Ascending aorta (tissue), 2 donors: ENCODE data around the gene RAB12. TPM values are rescaled to one million over a fixed set of nuclear protein-coding genes. Genes with fewer than 3 reads are reported as not detected.

Experiments used
- DNase-seq, 2 donors: peaks; one replicate each; pipeline ENCODE4 v3.0.0-alpha.2; 2019; ENCODE audit warnings: low spot score in 2 of 2
- H3K27ac ChIP-seq, 2 donors: fragments of 200-600 bp; sonication (generic); one replicate each; pipeline ENCODE4 v1.5.1; 2016 to 2017; ENCODE audit warnings: mild to moderate bottlenecking in 1 of 2
- H3K27me3 ChIP-seq: fragments of 200-600 bp; sonication (generic); one replicate; pipeline ENCODE4 v1.5.1; 2017
- H3K36me3 ChIP-seq, 2 donors: fragments of 200-600 bp; sonication (generic); one replicate each; pipeline ENCODE4 v1.5.1; 2016
- H3K4me1 ChIP-seq, 2 donors: fragments of 200-600 bp; sonication (generic); one replicate each; pipeline ENCODE4 v1.5.1; 2016 to 2017; ENCODE audit warnings: mild to moderate bottlenecking in 1 of 2
- H3K4me3 ChIP-seq, 2 donors: fragments of 200-600 bp; sonication (generic); one replicate each; pipeline ENCODE4 v1.5.1; 2016 to 2017; ENCODE audit warnings: mild to moderate bottlenecking in 1 of 2
- H3K9me3 ChIP-seq, 2 donors: fragments of 200-600 bp; sonication (generic); one replicate each; pipeline ENCODE4 v1.5.1; 2016
- intact Hi-C: fragments of 100-400 bp; cut with DNase I; formaldehyde crosslinking; loops from one replicate; pipeline ENCODE4 v1.15.1; 2023
- total RNA-seq: library from RNA; depleted of rRNA; stranded (reverse); fragments of >200 nt; gene quantifications from one replicate; pipeline ENCODE4 v1.1.0, GENCODE V29; 2016
- TF ChIP-seq, protein P1 (sequence below), 3 experiments: fragments of 200-600 bp in 2 of 3; fragments of 450-650 bp in 1 of 3; sonication (generic) in 2 of 3; IDR thresholded peaks; one replicate each; pipeline ENCODE4 v1.5.1; 2016 to 2019; ENCODE audit warnings: antibody characterized with exemption in 3 of 3, mild to moderate bottlenecking in 1 of 3, moderate library complexity in 1 of 3

The RAB12 gene
- total RNA-seq, 1 donor from 2014 or later, result 35.5 TPM

DNA sequence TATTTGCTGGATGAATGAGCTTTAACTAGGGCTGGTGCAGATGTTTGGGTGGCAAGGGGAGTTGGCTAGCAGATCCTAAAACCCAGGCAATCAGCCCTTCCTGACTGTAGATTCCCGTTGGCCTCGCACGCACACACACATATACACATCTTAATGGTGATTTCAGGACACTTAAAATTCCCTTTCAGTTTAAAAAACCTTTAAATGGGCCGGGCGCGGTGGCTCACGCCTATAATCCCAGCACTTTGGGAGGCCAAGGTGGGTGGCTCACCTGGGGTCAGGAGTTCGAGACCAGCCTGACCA, 76.6 kb downstream of the RAB12 start:
- H3K4me1 ChIP-seq, result no peaks in the 10 kb centered on the region
- no peak for DNase-seq
- TF ChIP-seq, protein P1, sequence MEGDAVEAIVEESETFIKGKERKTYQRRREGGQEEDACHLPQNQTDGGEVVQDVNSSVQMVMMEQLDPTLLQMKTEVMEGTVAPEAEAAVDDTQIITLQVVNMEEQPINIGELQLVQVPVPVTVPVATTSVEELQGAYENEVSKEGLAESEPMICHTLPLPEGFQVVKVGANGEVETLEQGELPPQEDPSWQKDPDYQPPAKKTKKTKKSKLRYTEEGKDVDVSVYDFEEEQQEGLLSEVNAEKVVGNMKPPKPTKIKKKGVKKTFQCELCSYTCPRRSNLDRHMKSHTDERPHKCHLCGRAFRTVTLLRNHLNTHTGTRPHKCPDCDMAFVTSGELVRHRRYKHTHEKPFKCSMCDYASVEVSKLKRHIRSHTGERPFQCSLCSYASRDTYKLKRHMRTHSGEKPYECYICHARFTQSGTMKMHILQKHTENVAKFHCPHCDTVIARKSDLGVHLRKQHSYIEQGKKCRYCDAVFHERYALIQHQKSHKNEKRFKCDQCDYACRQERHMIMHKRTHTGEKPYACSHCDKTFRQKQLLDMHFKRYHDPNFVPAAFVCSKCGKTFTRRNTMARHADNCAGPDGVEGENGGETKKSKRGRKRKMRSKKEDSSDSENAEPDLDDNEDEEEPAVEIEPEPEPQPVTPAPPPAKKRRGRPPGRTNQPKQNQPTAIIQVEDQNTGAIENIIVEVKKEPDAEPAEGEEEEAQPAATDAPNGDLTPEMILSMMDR (IDR thresholded peaks at IDR 0.05), result no peak
- H3K27ac ChIP-seq, result no peak overlapping the region
- H3K9me3 ChIP-seq, result no peaks in the 10 kb centered on the region
- peak overlapping the region in 1 of 2 donors; percentile 12 for H3K4me3 ChIP-seq
- no peaks in the 10 kb centered on the region for H3K27me3 ChIP-seq
- no peaks in the 10 kb centered on the region for H3K36me3 ChIP-seq
- intact Hi-C loops, result no loop called here

DNA sequence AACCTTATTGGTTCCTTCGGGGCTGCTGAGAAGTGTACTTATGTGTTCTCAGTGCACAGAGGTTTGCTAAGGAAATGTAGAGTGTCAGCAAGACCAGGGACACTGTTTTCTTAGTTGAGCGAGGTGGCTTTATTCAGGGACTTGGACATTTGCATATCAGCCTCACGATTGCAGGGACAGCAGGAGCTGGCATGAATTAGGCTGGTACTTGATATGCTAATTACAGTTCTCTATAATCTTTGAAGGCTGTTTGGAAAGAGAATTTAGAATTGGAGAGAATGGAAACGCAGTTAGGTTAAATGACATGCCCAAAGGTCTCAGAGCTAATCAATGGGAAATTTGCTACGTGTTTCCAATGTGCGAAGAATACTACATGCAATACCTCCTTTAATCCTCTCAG, 77.4 kb downstream of the RAB12 start:
- intact Hi-C loops, result no loop called here
- Histone ChIP-seq H3K27ac (no peak overlapping the region), H3K4me3 (no peak overlapping the region), H3K9me3 (no peaks in the 10 kb centered on the region), H3K36me3 (no peaks in the 10 kb centered on the region), H3K27me3 (no peaks in the 10 kb centered on the region), H3K4me1 (no peaks in the 10 kb centered on the region)
- TF ChIP-seq, protein P1 (IDR thresholded peaks at IDR 0.05), result no peak
- DNase-seq, result no peak

DNA sequence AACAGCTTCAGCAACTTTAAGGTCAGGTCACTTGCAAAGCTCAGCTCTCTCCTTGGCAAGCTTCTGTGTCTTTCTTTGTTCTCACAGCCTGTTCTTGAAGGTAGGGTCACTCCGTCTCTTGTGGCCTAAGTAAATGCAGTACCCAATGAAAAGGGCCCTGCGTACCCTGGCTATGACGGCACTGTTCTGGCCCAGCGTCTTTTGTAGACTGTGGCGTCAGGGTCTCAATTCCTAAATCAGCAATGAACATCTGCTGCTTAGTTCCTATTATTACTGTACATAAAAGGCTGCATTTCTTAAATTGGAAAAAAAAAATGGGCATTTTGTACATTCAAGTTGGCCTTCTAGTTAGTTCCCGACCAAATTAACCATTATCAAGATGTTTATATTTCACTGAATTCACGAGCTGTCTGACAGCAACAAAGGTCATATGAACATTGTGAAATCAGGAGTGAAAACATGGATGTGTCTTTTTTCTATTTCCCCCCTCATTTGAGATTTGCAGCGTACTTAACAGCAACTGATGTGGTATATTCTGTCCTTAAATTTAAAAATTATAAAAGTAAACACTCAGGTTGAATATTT, 79.1 kb downstream of the RAB12 start:
- intact Hi-C loops, result no loop called here
- H3K4me3 ChIP-seq, result no peak overlapping the region
- TF ChIP-seq, protein P1 (IDR thresholded peaks at IDR 0.05), result no peak
- no peaks in the 10 kb centered on the region for H3K4me1 ChIP-seq
- H3K9me3 ChIP-seq, result no peaks in the 10 kb centered on the region
- DNase-seq, result no peak
- no peaks in the 10 kb centered on the region for H3K36me3 ChIP-seq
- H3K27ac ChIP-seq, result no peak overlapping the region
- no peaks in the 10 kb centered on the region for H3K27me3 ChIP-seq

DNA sequence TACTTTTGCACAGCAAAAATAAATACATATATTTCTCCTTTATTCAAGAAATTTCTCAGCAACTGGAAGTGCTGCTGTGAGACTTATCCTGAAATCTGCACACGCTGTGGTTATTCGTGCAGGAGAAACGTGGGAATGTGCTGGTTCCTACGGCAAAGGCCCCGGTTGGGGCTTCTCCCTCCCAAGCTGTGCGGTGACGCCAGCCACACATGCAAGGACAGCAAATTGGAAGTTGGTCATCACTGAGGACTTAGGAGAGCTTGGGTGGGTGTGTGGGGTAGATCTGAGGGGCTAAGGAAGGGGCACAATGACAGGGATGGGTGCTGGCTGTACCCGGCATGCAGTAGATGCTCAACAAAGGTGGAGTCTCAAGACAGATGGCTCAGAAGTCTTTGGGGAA, 79.6 kb downstream of the RAB12 start:
- intact Hi-C loops, result no loop called here
- Histone ChIP-seq H3K27ac (no peak overlapping the region), H3K4me3 (no peak overlapping the region), H3K4me1 (no peaks in the 10 kb centered on the region), H3K36me3 (no peaks in the 10 kb centered on the region), H3K27me3 (no peaks in the 10 kb centered on the region), H3K9me3 (no peaks in the 10 kb centered on the region)
- DNase-seq, result no peak
- TF ChIP-seq, protein P1 (IDR thresholded peaks at IDR 0.05), result no peak

Other genes with a start within 250 kb of the RAB12 start
- 105 TPM for gene MTCL1, start 96.1 kb downstream of the RAB12 start, total RNA-seq